ENCODE data around the gene MELTF.

MELTF gene

GRCh38 chr3:196998966-196999760 lies 30.5 kb downstream of the MELTF start:
- TF ChIP-seq CTCF (IDR thresholded peaks at IDR 0.05; ENCODE audit: low read depth, low read length) = no peak
- H3K4me3 ChIP-seq (replicated peaks in 1 of 2; ENCODE audit: low read depth in 2 of 2, low read length in 2 of 2) = no peak overlapping the region
- no peak for DNase-seq (ENCODE audit: low read depth in 2 of 2)

GRCh38 chr3:196997311-196997710 lies 32.3 kb downstream of the MELTF start:
- TF ChIP-seq CTCF (IDR thresholded peaks at IDR 0.05; ENCODE audit: low read depth, low read length) = no peak
- no peak overlapping the region for H3K4me3 ChIP-seq (replicated peaks in 1 of 2; ENCODE audit: low read depth in 2 of 2, low read length in 2 of 2)

GRCh38 chr3:196996454-196997265 lies 33.0 kb downstream of the MELTF start:
- no peak for DNase-seq (ENCODE audit: low read depth in 2 of 2)
- H3K4me3 ChIP-seq (replicated peaks in 1 of 2; ENCODE audit: low read depth in 2 of 2, low read length in 2 of 2) = no peak overlapping the region
- no peak for TF ChIP-seq CTCF (IDR thresholded peaks at IDR 0.05; ENCODE audit: low read depth, low read length)

More at GRCh38 chr3:196997311-196997710, 32.3 kb downstream of the MELTF start:
- no peak for DNase-seq (ENCODE audit: low read depth in 2 of 2)

GRCh38 chr3:196995646-196996355 lies 33.8 kb downstream of the MELTF start:
- no peak for TF ChIP-seq CTCF (IDR thresholded peaks at IDR 0.05; ENCODE audit: low read depth, low read length)
- no peak for DNase-seq (ENCODE audit: low read depth in 2 of 2)
- H3K4me3 ChIP-seq (replicated peaks in 1 of 2; ENCODE audit: low read depth in 2 of 2, low read length in 2 of 2) = no peak overlapping the region

GRCh38 chr3:196995027-196995426 lies 34.6 kb downstream of the MELTF start:
- DNase-seq (ENCODE audit: low read depth in 2 of 2) = no peak
- H3K4me3 ChIP-seq (replicated peaks in 1 of 2; ENCODE audit: low read depth in 2 of 2, low read length in 2 of 2) = no peak overlapping the region
- no peak for TF ChIP-seq CTCF (IDR thresholded peaks at IDR 0.05; ENCODE audit: low read depth, low read length)

- no peak for DNase-seq (ENCODE audit: low read depth in 2 of 2)
- no peak overlapping the region for H3K4me3 ChIP-seq (replicated peaks in 1 of 2; ENCODE audit: low read depth in 2 of 2, low read length in 2 of 2)
- no peak for TF ChIP-seq CTCF (IDR thresholded peaks at IDR 0.05; ENCODE audit: low read depth, low read length)
Measured at GRCh38 chr3:196994056-196994455, 35.6 kb downstream of the MELTF start.
